ENCODE data around the gene FOXN4. TPM values are rescaled to one million over a fixed set of nuclear protein-coding genes. Genes with fewer than 3 reads are reported as not detected.

FOXN4 gene
- total and polyA plus RNA-seq, 2 of the 13 experiments (the other 11 are each of a cell fraction or from before 2014, with no cell fraction given): 0.11 TPM; not detected in 1

- TF ChIP-seq LCORL (IDR thresholded peaks at IDR 0.05) (no peak), LCORL (CRISPR knock-in tag; IDR thresholded peaks at IDR 0.05) (peak; percentile 96), ZNF687 (CRISPR knock-in tag; IDR thresholded peaks at IDR 0.05) (peak; percentile 70), FOXK1 (CRISPR knock-in tag; IDR thresholded peaks at IDR 0.05; ENCODE audit: borderline replicate concordance, low read depth) (peak; percentile 61; the same call in 1 of the 2 replicates), TEAD3 (CRISPR knock-in tag; optimal IDR thresholded peaks at IDR 0.05; ENCODE audit: borderline replicate concordance) (peak; percentile 40), ZBTB43 (CRISPR knock-in tag; conservative IDR thresholded peaks at IDR 0.05) (no peak), SRY (CRISPR knock-in tag; IDR thresholded peaks at IDR 0.05) (no peak), EP300 (IDR thresholded peaks at IDR 0.05; ENCODE audit: low read depth in 2 of 2, low read length in 2 of 2) (peak in 1 of 2 experiments; percentile 53; a peak in 1 of 4 replicates), EP300 (CRISPR knock-in tag; IDR thresholded peaks at IDR 0.05; ENCODE audit: borderline replicate concordance) (no peak; the same call in 1 of the 2 replicates), ZNF292 (CRISPR knock-in tag; IDR thresholded peaks at IDR 0.05; ENCODE audit: borderline replicate concordance, low read depth) (peak; percentile 96; the same call in 1 of the 2 replicates), ZNF749 (CRISPR knock-in tag; IDR thresholded peaks at IDR 0.05; ENCODE audit: borderline replicate concordance) (no peak), ZNF232 (CRISPR knock-in tag; IDR thresholded peaks at IDR 0.05; ENCODE audit: borderline replicate concordance) (no peak), ELF3 (CRISPR knock-in tag; IDR thresholded peaks at IDR 0.05) (0 out of 2 replicates have a peak, but pooled peaks have one; percentile 21), FOXC1 (CRISPR knock-in tag; IDR thresholded peaks at IDR 0.05; ENCODE audit: borderline replicate concordance) (0 out of 2 replicates have a peak, but pooled peaks have one; percentile 63), KAT8 (CRISPR knock-in tag; IDR thresholded peaks at IDR 0.05) (no peak), PLRG1 (conservative IDR thresholded peaks at IDR 0.05) (no peak), SYNCRIP (IDR thresholded peaks at IDR 0.05; ENCODE audit: insufficient read depth, low read depth, low read length) (no peak), STAT5B (CRISPR knock-in tag; IDR thresholded peaks at IDR 0.05) (no peak), ZNF782 (CRISPR knock-in tag; IDR thresholded peaks at IDR 0.05; ENCODE audit: borderline replicate concordance) (no peak), RAD21 (CRISPR knock-in tag; IDR thresholded peaks at IDR 0.05) (no peak), ZNF83 (CRISPR knock-in tag; IDR thresholded peaks at IDR 0.05; ENCODE audit: borderline replicate concordance) (no peak), ZBTB7A (CRISPR knock-in tag; IDR thresholded peaks at IDR 0.05) (peak; percentile 53; the same call in 1 of the 2 replicates), ZNF891 (CRISPR knock-in tag; IDR thresholded peaks at IDR 0.05) (no peak), ZNF235 (CRISPR knock-in tag; IDR thresholded peaks at IDR 0.05; ENCODE audit: borderline replicate concordance) (no peak), SALL1 (CRISPR knock-in tag; IDR thresholded peaks at IDR 0.05) (peak; percentile 71), FOSL2 (CRISPR knock-in tag; IDR thresholded peaks at IDR 0.05) (peak; percentile 66), SMAD1 (CRISPR knock-in tag; IDR thresholded peaks at IDR 0.05; ENCODE audit: borderline replicate concordance, low read depth) (no peak)
Measured at GRCh38 chr12:109307051-109307450, 2.0 kb downstream of the FOXN4 start (continued).
